HG03571 (cell line): Measurements from ENCODE around the gene GALNT14.
"Not testable (repeated sequence)": the region's sequence is repeated elsewhere in the genome, so short reads cannot be mapped to it uniquely, and the experiment has no call there.

Experiments
- ATAC-seq: cut with Tn5 transposase; IDR thresholded peaks from one replicate; pipeline ENCODE4 v1.9.1; 2021; ENCODE audit not compliant: unreplicated experiment

GALNT14 gene

GRCh38 chr2:30911327-30911726 is 226.9 kb downstream of the GALNT14 start:
- ATAC-seq = no peak

- ATAC-seq = no peak
Observed at GRCh38 chr2:30910686-30911085, 227.6 kb downstream of the GALNT14 start.

GRCh38 chr2:30904437-30904836 is 233.8 kb downstream of the GALNT14 start:
- ATAC-seq = not testable (repeated sequence)

GRCh38 chr2:30903326-30903725 is 234.9 kb downstream of the GALNT14 start:
- ATAC-seq = no peak

GRCh38 chr2:30900381-30900780 is 237.9 kb downstream of the GALNT14 start:
- ATAC-seq = no peak

GRCh38 chr2:30899516-30900054 is 238.7 kb downstream of the GALNT14 start:
- no peak for ATAC-seq

GRCh38 chr2:30897539-30897938 is 240.7 kb downstream of the GALNT14 start:
- no peak for ATAC-seq

GRCh38 chr2:30894498-30895119 is 243.6 kb downstream of the GALNT14 start:
- no peak for ATAC-seq

GRCh38 chr2:30888852-30889409 is 249.3 kb downstream of the GALNT14 start:
- no peak for ATAC-seq

- ATAC-seq = no peak
Observed at GRCh38 chr2:30886080-30886479, 252.2 kb downstream of the GALNT14 start.

GRCh38 chr2:30883822-30884221 is 254.4 kb downstream of the GALNT14 start:
- ATAC-seq = no peak

- no peak for ATAC-seq
Observed at GRCh38 chr2:30883184-30883583, 255.1 kb downstream of the GALNT14 start.

- no peak for ATAC-seq
Observed at GRCh38 chr2:30880516-30880915, 257.7 kb downstream of the GALNT14 start.

- no peak for ATAC-seq
Observed at GRCh38 chr2:30877833-30878232, 260.4 kb downstream of the GALNT14 start.

- no peak for ATAC-seq
Observed at GRCh38 chr2:30872797-30873196, 265.4 kb downstream of the GALNT14 start.

GRCh38 chr2:30871980-30872789 is 266.1 kb downstream of the GALNT14 start:
- ATAC-seq = no peak

- ATAC-seq = no peak
Observed at GRCh38 chr2:30871440-30871839, 266.8 kb downstream of the GALNT14 start.

- ATAC-seq = no peak
Observed at GRCh38 chr2:30869988-30870387, 268.3 kb downstream of the GALNT14 start.

- no peak for ATAC-seq
Observed at GRCh38 chr2:30867385-30867784, 270.9 kb downstream of the GALNT14 start.

- no peak for ATAC-seq
Observed at GRCh38 chr2:30866974-30867373, 271.3 kb downstream of the GALNT14 start.

- ATAC-seq = no peak
Observed at GRCh38 chr2:30865892-30866681, 272.2 kb downstream of the GALNT14 start.
